CD4-positive, alpha-beta T cell treated with Interleukin-15 for 1 hour (primary cell): Measurements from ENCODE around the gene TBC1D1.

Experiments used
- DNase-seq: peaks from one replicate; pipeline ENCODE4 v3.0.0-alpha.2; 2020

Gene TBC1D1

GRCh38 chr4:38133711-38134480 lies 243.0 kb downstream of the TBC1D1 start:
- no peak for DNase-seq

GRCh38 chr4:38135201-38135600 lies 244.3 kb downstream of the TBC1D1 start:
- DNase-seq = no peak

GRCh38 chr4:38136604-38137003 lies 245.7 kb downstream of the TBC1D1 start:
- DNase-seq = no peak

GRCh38 chr4:38137080-38137479 lies 246.2 kb downstream of the TBC1D1 start:
- no peak for DNase-seq

GRCh38 chr4:38138363-38138762 lies 247.5 kb downstream of the TBC1D1 start:
- no peak for DNase-seq

- no peak for DNase-seq
These were observed 248.3 kb downstream of the TBC1D1 start for GRCh38 chr4:38139187-38139586.

GRCh38 chr4:38140643-38141203 lies 249.8 kb downstream of the TBC1D1 start:
- DNase-seq = no peak

- no peak for DNase-seq
These were observed 251.1 kb downstream of the TBC1D1 start for GRCh38 chr4:38141808-38142500.

- no peak for DNase-seq
These were observed 253.1 kb downstream of the TBC1D1 start for GRCh38 chr4:38144031-38144430.

GRCh38 chr4:38145033-38145678 lies 254.3 kb downstream of the TBC1D1 start:
- DNase-seq = no peak

- DNase-seq = no peak
These were observed 254.9 kb downstream of the TBC1D1 start for GRCh38 chr4:38145741-38146140.

GRCh38 chr4:38146383-38146782 lies 255.5 kb downstream of the TBC1D1 start:
- DNase-seq = no peak

- no peak for DNase-seq
These were observed 258.6 kb downstream of the TBC1D1 start for GRCh38 chr4:38149472-38149996.

- DNase-seq = no peak
These were observed 259.2 kb downstream of the TBC1D1 start for GRCh38 chr4:38149997-38150671.

- no peak for DNase-seq
These were observed 259.9 kb downstream of the TBC1D1 start for GRCh38 chr4:38150766-38151165.

- DNase-seq = no peak
These were observed 261.0 kb downstream of the TBC1D1 start for GRCh38 chr4:38151873-38152272.

- no peak for DNase-seq
These were observed 261.4 kb downstream of the TBC1D1 start for GRCh38 chr4:38152305-38152704.

GRCh38 chr4:38152721-38153386 lies 262.0 kb downstream of the TBC1D1 start:
- no peak for DNase-seq

GRCh38 chr4:38153387-38153760 lies 262.5 kb downstream of the TBC1D1 start:
- no peak for DNase-seq

GRCh38 chr4:38154252-38154651 lies 263.4 kb downstream of the TBC1D1 start:
- no peak for DNase-seq

- no peak for DNase-seq
These were observed 264.1 kb downstream of the TBC1D1 start for GRCh38 chr4:38154681-38155588.
